Kidney epithelial cell (primary cell): ENCODE data around the gene LDLRAP1. TPM values are rescaled to one million over a fixed set of nuclear protein-coding genes. Genes with fewer than 3 reads are reported as not detected.
"Not testable (repeated sequence)": the region's sequence is repeated elsewhere in the genome, so short reads cannot be mapped to it uniquely, and the experiment has no call there.

Experiments used
- DNase-seq: peaks from one replicate; pipeline ENCODE4 v3.0.0-alpha.2; 2010; ENCODE audit warnings: low read depth
- H3K27me3 ChIP-seq: 2 replicates; pipeline ENCODE4 v1.6.0; 2011; ENCODE audit warnings: low read length; ENCODE audit not compliant: control insufficient read depth, insufficient read depth
- H3K36me3 ChIP-seq: 2 replicates; pipeline ENCODE4 v1.5.1; 2011; ENCODE audit warnings: low read length; ENCODE audit not compliant: control insufficient read depth, insufficient read depth
- H3K4me3 ChIP-seq: 2 replicates; pipeline ENCODE4 v1.5.1; 2011; ENCODE audit warnings: low read depth, mild to moderate bottlenecking, control low read depth, low read length
- total RNA-seq: library from RNA; depleted of rRNA; stranded (reverse); fragments of >200 nt; gene quantifications from 2 replicates; pipeline ENCODE4 v1.2.3, GENCODE V29; 2015
- TF ChIP-seq, protein P1 (sequence below): IDR thresholded peaks from 2 replicates; pipeline ENCODE4 v1.5.1; 2011; ENCODE audit warnings: mild to moderate bottlenecking, moderate library complexity, low read length, control low read depth, inconsistent platforms; ENCODE audit not compliant: insufficient read depth, poor library complexity, severe bottlenecking

The LDLRAP1 gene
- total RNA-seq, 1 donor from 2014 or later: 7.5 TPM

DNA sequence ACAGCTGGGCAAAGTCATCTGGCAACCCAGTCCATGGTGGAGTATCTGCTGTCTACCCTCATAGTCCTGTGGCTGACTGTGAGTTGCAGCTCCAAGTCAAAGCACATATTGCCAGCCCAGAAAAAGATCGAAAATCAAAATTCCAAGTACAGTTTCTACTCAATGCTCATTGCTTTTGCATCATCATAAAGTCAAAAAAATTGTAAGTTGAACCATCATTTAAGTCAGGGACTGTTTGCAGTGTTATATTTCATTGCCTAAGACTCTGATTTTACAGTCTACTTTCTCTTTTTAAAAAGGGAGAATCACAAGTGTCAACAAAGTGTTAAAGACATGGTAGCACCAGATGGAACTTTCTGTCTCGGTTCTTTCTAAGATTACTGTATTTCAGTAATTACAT is 50.5 kb downstream of the LDLRAP1 start:
- peaks cover 5% of the 10 kb centered on the region for H3K27me3 ChIP-seq
- no peaks in the 10 kb centered on the region for H3K36me3 ChIP-seq
- no peak overlapping the region for H3K4me3 ChIP-seq
- TF ChIP-seq, protein P1, sequence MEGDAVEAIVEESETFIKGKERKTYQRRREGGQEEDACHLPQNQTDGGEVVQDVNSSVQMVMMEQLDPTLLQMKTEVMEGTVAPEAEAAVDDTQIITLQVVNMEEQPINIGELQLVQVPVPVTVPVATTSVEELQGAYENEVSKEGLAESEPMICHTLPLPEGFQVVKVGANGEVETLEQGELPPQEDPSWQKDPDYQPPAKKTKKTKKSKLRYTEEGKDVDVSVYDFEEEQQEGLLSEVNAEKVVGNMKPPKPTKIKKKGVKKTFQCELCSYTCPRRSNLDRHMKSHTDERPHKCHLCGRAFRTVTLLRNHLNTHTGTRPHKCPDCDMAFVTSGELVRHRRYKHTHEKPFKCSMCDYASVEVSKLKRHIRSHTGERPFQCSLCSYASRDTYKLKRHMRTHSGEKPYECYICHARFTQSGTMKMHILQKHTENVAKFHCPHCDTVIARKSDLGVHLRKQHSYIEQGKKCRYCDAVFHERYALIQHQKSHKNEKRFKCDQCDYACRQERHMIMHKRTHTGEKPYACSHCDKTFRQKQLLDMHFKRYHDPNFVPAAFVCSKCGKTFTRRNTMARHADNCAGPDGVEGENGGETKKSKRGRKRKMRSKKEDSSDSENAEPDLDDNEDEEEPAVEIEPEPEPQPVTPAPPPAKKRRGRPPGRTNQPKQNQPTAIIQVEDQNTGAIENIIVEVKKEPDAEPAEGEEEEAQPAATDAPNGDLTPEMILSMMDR: no peak
- no peak for DNase-seq

DNA sequence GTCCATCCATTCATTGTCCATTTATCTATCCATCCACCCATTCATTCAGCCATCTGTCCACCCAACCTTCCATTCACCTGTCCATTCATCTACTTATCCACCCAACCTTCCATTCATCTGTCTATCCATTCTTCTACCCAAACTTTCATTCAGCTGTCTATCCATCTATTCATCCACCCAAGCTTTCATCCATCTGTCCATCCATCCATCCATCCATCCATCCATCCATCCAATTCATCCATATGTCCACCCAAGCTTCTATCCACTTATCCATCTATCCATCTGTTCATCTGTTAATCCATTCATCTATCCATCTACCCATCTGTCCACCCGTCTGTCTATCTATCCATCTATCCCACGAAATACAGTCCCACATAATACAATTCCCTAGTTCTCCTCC is 51.6 kb downstream of the LDLRAP1 start:
- no peaks in the 10 kb centered on the region for H3K36me3 ChIP-seq
- TF ChIP-seq, protein P1: no peak

DNA sequence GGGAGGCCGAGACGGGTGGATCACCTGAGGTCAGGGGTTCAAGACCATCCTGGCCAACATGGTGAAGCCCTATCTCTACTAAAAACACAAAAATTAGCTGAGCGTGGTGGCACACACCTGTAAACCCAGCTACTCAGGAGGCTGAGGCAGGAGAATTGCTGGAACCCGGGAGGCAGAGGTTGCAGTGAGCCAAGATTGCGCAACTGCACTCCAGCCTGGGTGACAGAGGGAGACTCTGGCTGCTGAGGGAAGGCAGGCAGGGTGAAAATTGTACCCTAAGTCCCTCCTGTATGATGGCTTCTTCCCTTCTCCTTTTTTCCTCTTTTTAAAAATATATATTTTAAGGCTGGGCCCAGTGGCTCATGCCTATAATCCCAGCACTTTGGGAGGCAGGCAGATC is 53.2 kb downstream of the LDLRAP1 start:
- H3K36me3 ChIP-seq, H3K27me3 ChIP-seq, H3K4me3 ChIP-seq, DNase-seq: not testable (repeated sequence)

More for the DNA sequence above, 51.6 kb downstream of the LDLRAP1 start:
- H3K27me3 ChIP-seq: peaks cover 5% of the 10 kb centered on the region
- no peak for DNase-seq
- no peak overlapping the region for H3K4me3 ChIP-seq

DNA sequence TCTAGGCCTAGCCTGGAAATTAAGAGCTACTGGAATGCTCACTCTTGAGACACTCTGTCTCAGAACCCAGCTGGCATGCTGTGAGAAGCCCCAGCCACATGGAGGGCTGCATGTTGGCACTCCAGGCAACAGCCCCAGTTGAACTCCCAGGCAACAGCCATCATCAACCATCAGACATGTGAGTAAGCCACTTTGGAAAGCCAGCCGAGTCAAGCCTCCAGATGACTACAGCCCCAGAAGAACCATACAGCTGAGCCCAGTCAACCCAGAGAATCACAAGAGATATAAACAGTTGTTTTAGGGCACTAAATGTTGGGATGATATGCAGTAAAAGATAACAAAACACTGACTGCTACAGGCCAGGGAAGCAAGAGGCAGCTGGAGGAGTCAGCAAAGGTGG is 55.5 kb downstream of the LDLRAP1 start:
- Histone ChIP-seq H3K4me3 (no peak overlapping the region), H3K36me3 (no peaks in the 10 kb centered on the region), H3K27me3 (peaks cover 10% of the 10 kb centered on the region)
- no peak for DNase-seq
- TF ChIP-seq, protein P1: no peak

DNA sequence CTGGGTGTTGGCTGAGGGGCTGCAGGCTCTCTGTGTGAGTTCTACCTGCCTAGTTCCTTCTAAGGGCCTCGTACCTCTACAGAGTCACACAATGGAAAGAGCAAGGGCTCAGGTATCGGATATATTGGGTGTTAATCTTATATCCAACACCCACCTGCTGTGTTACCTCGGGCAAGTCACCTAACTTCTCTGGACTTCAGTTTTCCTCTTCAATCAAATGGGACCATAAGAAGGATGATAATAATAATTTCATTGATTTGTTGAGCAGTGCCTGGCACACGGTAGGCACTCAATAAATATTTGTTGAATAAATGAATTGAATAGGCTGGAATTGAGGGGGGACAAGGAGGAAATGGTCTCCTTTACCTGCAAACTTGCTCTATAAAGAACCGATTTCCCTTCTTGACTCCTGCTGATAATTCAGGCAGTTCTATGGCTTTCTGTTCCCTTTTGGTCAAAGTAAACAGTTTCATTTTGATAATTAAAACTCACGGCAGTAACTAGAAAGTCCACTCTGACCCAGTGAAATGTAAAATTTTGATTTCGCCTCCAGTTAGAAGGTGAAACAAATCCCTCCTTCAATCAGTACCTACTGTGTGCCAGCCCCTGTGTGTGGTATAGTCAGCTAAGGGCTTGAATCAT is 56.7 kb downstream of the LDLRAP1 start:
- peaks cover 7% of the 10 kb centered on the region for H3K27me3 ChIP-seq
- TF ChIP-seq, protein P1: no peak
- no peak overlapping the region for H3K4me3 ChIP-seq
- DNase-seq: no peak
- H3K36me3 ChIP-seq: no peaks in the 10 kb centered on the region

DNA sequence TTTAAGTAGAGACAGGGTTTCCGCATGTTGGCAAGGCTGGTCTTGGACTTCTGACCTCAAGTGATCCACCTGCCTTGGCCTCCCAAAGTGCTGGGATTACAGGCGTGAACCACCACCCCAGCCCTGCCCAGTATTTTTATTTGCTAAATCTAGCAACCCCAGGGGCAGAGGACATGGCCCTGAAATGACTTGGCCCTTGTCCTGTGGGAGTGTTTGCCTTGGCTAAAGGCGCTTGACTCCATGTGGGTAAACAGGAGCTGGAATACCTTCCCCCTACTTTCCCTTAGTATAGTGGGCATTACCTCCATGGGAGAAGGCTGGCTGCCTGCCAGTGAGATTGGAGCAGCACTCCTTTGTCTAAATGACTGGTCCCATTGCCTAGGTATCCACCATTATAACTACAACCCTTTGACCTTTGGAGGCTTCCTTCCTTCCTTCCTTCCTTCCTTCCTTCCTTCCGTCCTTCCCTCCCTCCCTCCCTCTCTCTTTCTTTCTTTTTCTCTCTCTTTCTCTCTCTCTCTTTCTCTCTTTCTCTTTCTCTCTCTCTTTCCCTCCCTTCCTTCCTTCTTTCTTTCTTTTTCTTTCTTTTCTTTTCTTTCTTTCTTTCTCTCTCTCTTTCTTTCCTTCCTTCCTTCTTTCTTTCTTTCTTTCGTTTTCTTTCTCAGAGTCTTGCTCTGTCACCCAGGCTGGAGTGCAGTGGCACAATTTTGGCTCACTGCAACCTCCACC is 57.7 kb downstream of the LDLRAP1 start:
- not testable (repeated sequence) for H3K36me3 ChIP-seq, H3K27me3 ChIP-seq, DNase-seq, H3K4me3 ChIP-seq

DNA sequence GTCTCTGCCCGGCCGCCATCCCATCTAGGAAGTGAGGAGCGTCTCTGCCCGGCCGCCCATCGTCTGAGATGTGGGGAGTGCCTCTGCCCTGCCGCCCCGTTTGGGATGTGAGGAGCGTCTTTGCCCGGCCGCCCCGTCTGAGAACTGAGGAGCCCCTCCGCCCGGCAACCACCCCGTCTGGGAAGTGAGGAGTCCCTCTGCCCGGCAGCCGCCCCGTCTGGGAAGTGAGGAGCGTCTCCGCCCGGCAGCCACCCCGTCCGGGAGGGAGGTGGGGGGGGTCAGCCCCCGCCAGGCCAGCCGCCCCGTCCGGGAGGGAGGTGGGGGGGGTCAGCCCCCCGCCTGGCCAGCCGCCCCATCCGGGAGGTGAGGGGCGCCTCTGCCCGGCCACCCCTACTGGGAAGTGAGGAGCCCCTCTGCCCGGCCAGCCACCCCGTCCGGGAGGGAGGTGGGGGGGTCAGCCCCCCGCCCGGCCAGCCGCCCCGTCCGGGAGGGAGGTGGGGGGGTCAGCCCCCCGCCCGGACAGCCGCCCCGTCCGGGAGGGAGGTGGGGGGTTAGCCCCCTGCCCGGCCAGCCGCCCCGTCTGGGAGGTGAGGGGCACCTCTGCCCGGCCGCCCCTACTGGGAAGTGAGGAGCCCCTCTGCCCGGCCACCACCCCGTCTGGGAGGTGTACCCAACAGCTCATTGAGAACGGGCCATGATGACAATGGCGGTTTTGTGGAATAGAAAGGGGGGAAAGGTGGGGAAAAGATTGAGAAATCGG is 60.6 kb downstream of the LDLRAP1 start:
- H3K36me3 ChIP-seq, H3K4me3 ChIP-seq, H3K27me3 ChIP-seq, DNase-seq: not testable (repeated sequence)
